Skin epidermis (tissue), 12 donors: ENCODE data around the gene F11R.
"Not testable (repeated sequence)": the region's sequence is repeated elsewhere in the genome, so short reads cannot be mapped to it uniquely, and the experiment has no call there.

ENCODE experiments used
- H3K27ac ChIP-seq, 21 experiments: fragments of 200-600 bp; sonication (generic) in 11 of 21; one replicate each; pipeline ENCODE4 v1.5.0; 2020; ENCODE audit warnings: mild to moderate bottlenecking in 3 of 21, inconsistent platforms in 2 of 21, moderate library complexity in 2 of 21
- H3K4me3 ChIP-seq, 7 experiments: fragments of 200-600 bp; sonication (generic) in 2 of 7; one replicate each; pipeline ENCODE4 v1.5.0; 2020; ENCODE audit warnings: inconsistent platforms in 2 of 7, mild to moderate bottlenecking in 2 of 7, moderate library complexity in 1 of 7

F11R gene

GRCh38 chr1:161020509-161021164 is at the start of gene F11R:
TSS of gene F11R (minus strand) at chr1:161021152. CDS start at chr1:161021073, 79 bp downstream.
- Histone ChIP-seq H3K4me3 (peak within 1 kb of the TSS; percentile 46 to 81 (median 69)), H3K27ac (peak within 1 kb of the TSS; percentile 60 to 94 (median 85))

GRCh38 chr1:161069731-161070270 is 48.8 kb upstream of the F11R start, which contains the start of gene ARHGAP30:
TSS of gene ARHGAP30 (minus strand) at chr1:161069891. CDS start at chr1:161069624, 267 bp downstream.
- Histone ChIP-seq H3K27ac (peak within 1 kb of the TSS; percentile 52 to 99 (median 89)), H3K4me3 (peak within 1 kb of the TSS; percentile 38 to 53 (median 47))

GRCh38 chr1:161069241-161069640 is 48.3 kb upstream of the F11R start:
- H3K4me3 ChIP-seq, result peak overlapping the region; percentile 38 to 53 (median 47)
- H3K27ac ChIP-seq, result peak overlapping the region; percentile 52 to 99 (median 89)

GRCh38 chr1:161068306-161069234 is 47.6 kb upstream of the F11R start:
- peak overlapping the region; percentile 38 to 53 (median 47) for H3K4me3 ChIP-seq
- H3K27ac ChIP-seq, result peak overlapping the region; percentile 52 to 99 (median 89)

- H3K4me3 ChIP-seq, result peak overlapping the region in 1 of 7 experiments; percentile 53
- peak overlapping the region in 5 of 21 experiments; percentile 23 to 99 (median 90) for H3K27ac ChIP-seq
Measured at GRCh38 chr1:161066694-161067093, 45.7 kb upstream of the F11R start.

GRCh38 chr1:161065681-161066080 is 44.7 kb upstream of the F11R start:
- not testable (repeated sequence) for H3K4me3 ChIP-seq, H3K27ac ChIP-seq

- H3K4me3 ChIP-seq, result not testable (repeated sequence)
Measured at GRCh38 chr1:161063936-161064335, 43.0 kb upstream of the F11R start.

GRCh38 chr1:161061419-161061818 is 40.5 kb upstream of the F11R start:
- Histone ChIP-seq H3K4me3 (no peak overlapping the region), H3K27ac (no peak overlapping the region)

More at GRCh38 chr1:161063936-161064335, 43.0 kb upstream of the F11R start:
- H3K27ac ChIP-seq, result not testable (repeated sequence)

GRCh38 chr1:161059293-161059692 is 38.3 kb upstream of the F11R start:
- Histone ChIP-seq H3K27ac (no peak overlapping the region), H3K4me3 (no peak overlapping the region)

- Histone ChIP-seq H3K4me3 (no peak overlapping the region), H3K27ac (no peak overlapping the region)
Measured at GRCh38 chr1:161054805-161055204, 33.9 kb upstream of the F11R start.

GRCh38 chr1:161054232-161054631 is 33.3 kb upstream of the F11R start:
- H3K27ac ChIP-seq, result no peak overlapping the region
- no peak overlapping the region for H3K4me3 ChIP-seq

- H3K27ac ChIP-seq, result no peak overlapping the region
- no peak overlapping the region for H3K4me3 ChIP-seq
Measured at GRCh38 chr1:161052899-161053298, 31.9 kb upstream of the F11R start.

- no peak overlapping the region for H3K27ac ChIP-seq
- H3K4me3 ChIP-seq, result no peak overlapping the region
Measured at GRCh38 chr1:161051219-161051618, 30.3 kb upstream of the F11R start.

GRCh38 chr1:161048949-161049722 is 28.2 kb upstream of the F11R start:
- Histone ChIP-seq H3K27ac (peak overlapping the region in 2 of 21 experiments; percentile 3 to 14), H3K4me3 (no peak overlapping the region)

- H3K27ac ChIP-seq, result peak overlapping the region in 12 of 21 experiments; percentile 34 to 99 (median 93)
- no peak overlapping the region for H3K4me3 ChIP-seq
Measured at GRCh38 chr1:161047436-161048420, 26.8 kb upstream of the F11R start.

GRCh38 chr1:161046605-161047228 is 25.8 kb upstream of the F11R start:
- H3K4me3 ChIP-seq, result peak overlapping the region; percentile 62 to 97 (median 80)
- H3K27ac ChIP-seq, result peak overlapping the region in 20 of 21 experiments; percentile 84 to 99 (median 95)

- peak within 1 kb of the TSS; percentile 60 to 99 (median 95) for H3K27ac ChIP-seq
- peak within 1 kb of the TSS; percentile 62 to 97 (median 80) for H3K4me3 ChIP-seq
Measured at GRCh38 chr1:161045736-161046604, 25.0 kb upstream of the F11R start, which contains the start of gene USF1. TSS of gene USF1 (minus strand) at chr1:161045977. CDS start at chr1:161043275, 2,702 bp downstream.
